GM12878 (cell line): ENCODE measurements around the gene UBE2E3. TPM values are rescaled to one million over a fixed set of nuclear protein-coding genes. Genes with fewer than 3 reads are reported as not detected.

Experiments used
- ATAC-seq: fragments of 200-7000 bp; cut with Tn5 transposase; 3 replicates; pipeline ENCODE4 v1.9.1; 2020; ENCODE audit warnings: mild to moderate bottlenecking, moderate library complexity
- BruUV-seq: library from RNA; stranded (reverse); fragments of 400-500 nt; replicated peaks from 2 replicates; lab custom pipeline; 2021; lab: Mats Ljungman, UMichigan
- CTCF ChIA-PET: fragments of 300-600 bp; sonication (Branson Sonifier 250); formaldehyde crosslinking; extraction: SDS; loops from one replicate; lab custom pipeline; 2021; ENCODE audit warnings: inconsistent platforms; lab: Yijun Ruan, JAX
- POLR2A ChIA-PET: fragments of 350-600 bp; formaldehyde crosslinking; extraction: SDS; loops from one replicate; lab custom pipeline; 2021; ENCODE audit warnings: inconsistent platforms; lab: Charles Lee
- RAD21 ChIA-PET: fragments of 300-600 bp; sonication (Branson Sonifier 250); formaldehyde crosslinking; loops from one replicate; lab custom pipeline; 2023; ENCODE audit warnings: antibody characterized with exemption; ENCODE audit not compliant: unreplicated experiment; lab: Charles Lee
- SMC1A ChIA-PET: fragments of 300-600 bp; sonication (Branson Sonifier 250); formaldehyde crosslinking; loops from one replicate; lab custom pipeline; 2023; ENCODE audit not compliant: unreplicated experiment, uncharacterized antibody; lab: Charles Lee
- DNase-seq: peaks from one replicate; pipeline ENCODE4 v3.0.0-alpha.2; 2011; ENCODE audit warnings: low read depth, low spot score
- FAIRE-seq: peaks from 3 replicates; lab custom pipeline; 2011; peaks lifted over from hg19 to GRCh38; lab: Jason Lieb, UNC
- H2AFZ ChIP-seq: 2 replicates; pipeline ENCODE4 v1.6.0; 2011; ENCODE audit warnings: low read depth, low read length, control low read depth; ENCODE audit not compliant: control insufficient read depth
- H3K27ac ChIP-seq: 2 replicates; pipeline ENCODE4 v1.5.1; 2011; ENCODE audit warnings: control low read depth; ENCODE audit not compliant: control insufficient read depth, insufficient read depth
- H3K27me3 ChIP-seq, 2 experiments: replicated peaks in 1 of 2; 2 replicates each; pipeline versions ENCODE4 v1.6.0 to v1.6.1; 2011; ENCODE audit warnings: low read length in 1 of 2; ENCODE audit not compliant: control insufficient read depth in 2 of 2, insufficient read depth in 2 of 2
- H3K36me3 ChIP-seq, 2 experiments: 2 replicates each; pipeline ENCODE4 v1.5.1; 2011; ENCODE audit warnings: low read length in 1 of 2; ENCODE audit not compliant: control insufficient read depth in 2 of 2, insufficient read depth in 2 of 2
- H3K4me1 ChIP-seq: 2 replicates; pipeline ENCODE4 v1.6.1; 2011; ENCODE audit warnings: mild to moderate bottlenecking, low read length, moderate library complexity, mixed read lengths; ENCODE audit not compliant: control insufficient read depth, insufficient read depth
- H3K4me2 ChIP-seq: 2 replicates; pipeline ENCODE4 v1.6.0; 2011; ENCODE audit warnings: control low read depth; ENCODE audit not compliant: control insufficient read depth, insufficient read depth
- H3K4me3 ChIP-seq: fragments of 200-600 bp; sonication (generic); 2 replicates; pipeline ENCODE4 v1.5.1; 2016
- H3K79me2 ChIP-seq: 2 replicates; pipeline ENCODE4 v1.6.0; 2011; ENCODE audit warnings: low read length; ENCODE audit not compliant: control insufficient read depth, insufficient read depth
- H3K9ac ChIP-seq: 2 replicates; pipeline ENCODE4 v1.8.0; 2011; ENCODE audit warnings: low read length, control low read depth, mixed read lengths; ENCODE audit not compliant: control insufficient read depth, insufficient read depth
- H3K9me3 ChIP-seq: replicated peaks from 3 replicates; pipeline ENCODE4 v1.5.1; 2011; ENCODE audit warnings: mild to moderate bottlenecking, low read length; ENCODE audit not compliant: control insufficient read depth, insufficient read depth
- H4K20me1 ChIP-seq: 2 replicates; pipeline ENCODE4 v1.6.0; 2011; ENCODE audit not compliant: control insufficient read depth, insufficient read depth
- BACH1 ChIP-seq: fragments of 450-650 bp; IDR thresholded peaks from 2 replicates; pipeline ENCODE4 v1.6.1; 2017; ENCODE audit warnings: mild to moderate bottlenecking, borderline replicate concordance
- FOXK2 ChIP-seq: fragments of 450-650 bp; IDR thresholded peaks from 2 replicates; pipeline ENCODE4 v1.6.1; 2017; ENCODE audit warnings: mild to moderate bottlenecking, moderate library complexity
- HSF1 ChIP-seq: fragments of 150-350 bp; IDR thresholded peaks from 2 replicates; pipeline ENCODE4 v1.6.1; 2014; ENCODE audit warnings: mild to moderate bottlenecking, low read depth, low read length
- IRF4 ChIP-seq: IDR thresholded peaks from 2 replicates; pipeline ENCODE4 v1.6.1; 2011; ENCODE audit warnings: low read depth, low read length
- KAT2A ChIP-seq: conservative IDR thresholded peaks from 2 replicates; pipeline ENCODE4 v1.6.1; 2011; ENCODE audit warnings: low read depth, low read length; ENCODE audit not compliant: control insufficient read depth
- RUNX3 ChIP-seq: IDR thresholded peaks from 2 replicates; pipeline ENCODE4 v1.6.1; 2012; ENCODE audit warnings: low read length, inconsistent platforms
- SMARCA5 ChIP-seq: fragments of 450-650 bp; IDR thresholded peaks from 2 replicates; pipeline ENCODE4 v1.6.1; 2017; ENCODE audit warnings: mild to moderate bottlenecking
- ZNF24 ChIP-seq: fragments of 450-650 bp; IDR thresholded peaks from 2 replicates; pipeline ENCODE4 v1.6.1; 2017; ENCODE audit warnings: antibody characterized with exemption, mild to moderate bottlenecking
- WGBS: methylation state at CpG from one replicate; pipeline ENCODE4 v1.1.6; 2016; ENCODE audit warnings: low lambda C conversion rate; ENCODE audit not compliant: insufficient replicate concordance, insufficient coverage; ENCODE audit errors: missing lambda C conversion rate; 5-methylcytosine and 5-hydroxymethylcytosine counted together
- in situ Hi-C: fragments of 300-500 bp; cut with MboI; formaldehyde crosslinking; loops from 9 replicates; pipeline ENCODE4 v1.14.3; 2018; ENCODE audit warnings: mixed read lengths
- intact Hi-C: fragments of 100-400 bp; cut with micrococcal nuclease; formaldehyde crosslinking; loops from one replicate; pipeline ENCODE4 v1.14.2; 2022; ENCODE audit not compliant: unreplicated experiment
- polyA plus RNA-seq, 11 experiments: library from polyadenylated mRNA; depleted of rRNA in 4 of 11; unstranded in 6 of 11; stranded (reverse) in 5 of 11; fragments of >200 nt; fragmentation: Nextera tagmentation in 4 of 11; fragmentation: Illumina TruSeq in 1 of 11; extraction: Ambion mirVana in 4 of 11; extraction: Trizol in 1 of 11; gene quantifications; 1 replicate in 1 of 11; 2 replicates in 10 of 11; pipeline versions ENCODE4 v1.2.1 to v1.2.3, GENCODE V29; 2011 to 2016; ENCODE audit warnings: inconsistent platforms in 2 of 11, missing spikeins in 2 of 11, low read depth in 1 of 11
- total RNA-seq, 4 experiments: library from RNA; depleted of rRNA in 3 of 4; stranded (reverse); fragments of >200 nt in 3 of 4; fragmentation: Illumina TruSeq in 1 of 4; extraction: Trizol in 1 of 4; gene quantifications; 2 replicates each; pipeline versions ENCODE4 v1.2.1 to v1.2.3, GENCODE V29; 2013 to 2021
- TF ChIP-seq, protein P1 (sequence below): fragments of 450-650 bp; IDR thresholded peaks from 2 replicates; pipeline ENCODE4 v1.6.1; 2014; ENCODE audit warnings: mild to moderate bottlenecking
- TF ChIP-seq, protein P2 (sequence below): fragments of 450-650 bp; IDR thresholded peaks from 2 replicates; pipeline ENCODE4 v1.6.1; 2018; ENCODE audit warnings: borderline replicate concordance, mild to moderate bottlenecking; ENCODE audit not compliant: partially characterized antibody

UBE2E3 gene
- total and polyA plus RNA-seq, 10 of the 15 experiments (the other 5 are each of a cell fraction or from before 2014, with no cell fraction given) = 14.9 to 50.0 (median 26.2) TPM

DNA sequence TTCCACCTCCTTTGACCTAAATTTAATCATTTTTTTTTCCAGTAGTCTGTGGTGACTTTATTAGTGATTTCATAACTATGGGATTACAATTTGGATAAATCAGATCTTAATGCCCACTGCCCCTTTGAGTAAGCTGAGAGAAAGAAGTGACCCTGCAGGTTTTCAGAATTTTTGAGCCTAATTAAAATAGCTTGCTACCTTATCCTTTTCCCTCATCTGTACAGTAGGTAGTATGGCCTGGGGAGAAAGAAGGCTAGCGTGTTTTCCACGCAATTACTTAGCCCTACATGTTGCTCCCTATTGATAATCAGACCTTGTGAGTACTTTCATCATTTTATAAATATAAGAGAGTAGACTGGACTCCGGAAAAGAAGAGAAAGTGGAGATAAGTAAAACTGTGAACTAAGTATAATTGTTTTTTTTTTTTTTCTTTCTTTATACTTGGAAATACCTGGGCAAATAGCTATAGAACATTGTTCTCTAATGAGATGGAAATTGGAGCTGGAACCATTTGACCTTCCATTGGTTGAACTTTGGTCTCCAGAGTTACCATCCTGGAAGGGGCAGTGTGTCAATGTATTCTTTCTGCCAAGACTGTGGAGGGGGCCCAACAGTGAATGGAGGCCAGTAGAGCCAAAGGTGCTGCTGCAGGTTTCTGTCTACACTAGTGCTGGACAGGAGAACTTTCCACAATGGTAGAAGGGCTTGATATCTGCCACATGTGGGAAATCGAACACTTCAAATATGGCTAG is 26.9 kb downstream of the UBE2E3 start:
- no peaks in the 10 kb centered on the region for H4K20me1 ChIP-seq
- no peak overlapping the region for H3K4me2 ChIP-seq
- BruUV-seq = no TSS peak

DNA sequence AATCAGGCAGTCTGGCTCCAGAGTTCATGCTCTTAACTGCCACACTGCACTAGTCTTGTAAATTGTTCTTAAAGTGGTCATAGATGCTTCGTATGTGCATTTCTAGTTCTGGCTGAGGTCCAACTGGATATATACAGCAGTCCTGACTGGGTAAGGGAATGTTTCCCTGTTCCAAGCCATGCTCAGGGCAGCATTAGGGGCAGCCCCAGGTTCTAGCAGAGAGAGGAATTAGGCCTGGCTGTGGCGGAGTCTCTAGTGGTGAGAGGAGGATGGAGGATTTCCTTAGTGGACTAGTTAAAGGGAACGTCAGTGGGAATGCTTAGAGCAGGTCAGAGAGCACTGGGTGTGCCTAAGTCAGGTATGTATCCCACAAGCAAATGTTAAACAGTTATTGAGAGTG is 28.0 kb downstream of the UBE2E3 start:
- H3K4me1 ChIP-seq = no peaks in the 10 kb centered on the region
- no peak for TF ChIP-seq HSF1
- TF ChIP-seq FOXK2 = no peak
- TF ChIP-seq, protein P1, sequence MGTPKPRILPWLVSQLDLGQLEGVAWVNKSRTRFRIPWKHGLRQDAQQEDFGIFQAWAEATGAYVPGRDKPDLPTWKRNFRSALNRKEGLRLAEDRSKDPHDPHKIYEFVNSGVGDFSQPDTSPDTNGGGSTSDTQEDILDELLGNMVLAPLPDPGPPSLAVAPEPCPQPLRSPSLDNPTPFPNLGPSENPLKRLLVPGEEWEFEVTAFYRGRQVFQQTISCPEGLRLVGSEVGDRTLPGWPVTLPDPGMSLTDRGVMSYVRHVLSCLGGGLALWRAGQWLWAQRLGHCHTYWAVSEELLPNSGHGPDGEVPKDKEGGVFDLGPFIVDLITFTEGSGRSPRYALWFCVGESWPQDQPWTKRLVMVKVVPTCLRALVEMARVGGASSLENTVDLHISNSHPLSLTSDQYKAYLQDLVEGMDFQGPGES = no peak
- TF ChIP-seq IRF4 = no peak
- TF ChIP-seq, protein P2, sequence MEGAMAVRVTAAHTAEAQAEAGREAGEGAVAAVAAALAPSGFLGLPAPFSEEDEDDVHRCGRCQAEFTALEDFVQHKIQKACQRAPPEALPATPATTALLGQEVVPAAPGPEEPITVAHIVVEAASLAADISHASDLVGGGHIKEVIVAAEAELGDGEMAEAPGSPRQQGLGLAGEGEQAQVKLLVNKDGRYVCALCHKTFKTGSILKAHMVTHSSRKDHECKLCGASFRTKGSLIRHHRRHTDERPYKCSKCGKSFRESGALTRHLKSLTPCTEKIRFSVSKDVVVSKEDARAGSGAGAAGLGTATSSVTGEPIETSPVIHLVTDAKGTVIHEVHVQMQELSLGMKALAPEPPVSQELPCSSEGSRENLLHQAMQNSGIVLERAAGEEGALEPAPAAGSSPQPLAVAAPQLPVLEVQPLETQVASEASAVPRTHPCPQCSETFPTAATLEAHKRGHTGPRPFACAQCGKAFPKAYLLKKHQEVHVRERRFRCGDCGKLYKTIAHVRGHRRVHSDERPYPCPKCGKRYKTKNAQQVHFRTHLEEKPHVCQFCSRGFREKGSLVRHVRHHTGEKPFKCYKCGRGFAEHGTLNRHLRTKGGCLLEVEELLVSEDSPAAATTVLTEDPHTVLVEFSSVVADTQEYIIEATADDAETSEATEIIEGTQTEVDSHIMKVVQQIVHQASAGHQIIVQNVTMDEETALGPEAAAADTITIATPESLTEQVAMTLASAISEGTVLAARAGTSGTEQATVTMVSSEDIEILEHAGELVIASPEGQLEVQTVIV = no peak
- TF ChIP-seq BACH1 = no peak
- TF ChIP-seq RUNX3 = no peak
- H3K36me3 ChIP-seq = no peaks in the 10 kb centered on the region
- ChIA-PET RAD21 (no interaction called here), CTCF (no interaction called here), POLR2A (no interaction called here), SMC1A (no interaction called here)
- no peak overlapping the region for H3K9ac ChIP-seq
- no peak overlapping the region for H3K4me2 ChIP-seq
- H3K4me3 ChIP-seq = no peak overlapping the region
- no peak overlapping the region for H2AFZ ChIP-seq
- no peaks in the 10 kb centered on the region for H3K79me2 ChIP-seq
- H4K20me1 ChIP-seq = no peaks in the 10 kb centered on the region
- FAIRE-seq = peak; percentile 66
- DNase-seq = no peak
- no peaks in the 10 kb centered on the region for H3K9me3 ChIP-seq
- H3K27me3 ChIP-seq = no peaks in the 10 kb centered on the region
- no TSS peak for BruUV-seq
- ATAC-seq = no peak
- intact Hi-C loops = no loop called here
- WGBS = 98% methylated on average over 3 of the region's 3 CpGs
- in situ Hi-C loops = no loop called here
- H3K27ac ChIP-seq = no peak overlapping the region

More for the DNA sequence above, 26.9 kb downstream of the UBE2E3 start:
- Histone ChIP-seq H3K4me1 (no peaks in the 10 kb centered on the region), H3K4me3 (no peak overlapping the region), H2AFZ (no peak overlapping the region), H3K27me3 (no peaks in the 10 kb centered on the region), H3K79me2 (no peaks in the 10 kb centered on the region), H3K27ac (no peak overlapping the region), H3K36me3 (no peaks in the 10 kb centered on the region), H3K9me3 (no peaks in the 10 kb centered on the region), H3K9ac (no peak overlapping the region)
- TF ChIP-seq KAT2A (no peak), SMARCA5 (no peak), ZNF24 (no peak)
- in situ Hi-C loops (no loop called here), intact Hi-C loops (no loop called here)
- RAD21 ChIA-PET = interaction anchor here (2.0 kb wide), 1 partner anchor 15 kb away, joined by 5 read pairs; no protein-coding TSS in a partner anchor
- SMC1A ChIA-PET = interaction anchor here (0.7 to 1.0 kb wide), 4 partner anchors 11 to 180 kb away, joined by 3 to 4 read pairs (median 4); no protein-coding TSS in a partner anchor
- no peak for ATAC-seq
- 99% methylated on average over 4 of the region's 4 CpGs for WGBS
- FAIRE-seq = no peak
- POLR2A ChIA-PET = no interaction called here
- CTCF ChIA-PET = interaction anchor here (0.6 to 1.6 kb wide), 3 partner anchors 11 to 1072 kb away, joined by 3 to 4 read pairs (median 4); partner anchors contain the start of gene UBE2E3
- DNase-seq = no peak
